Measurements from ENCODE around the gene DIP2C.
"Not testable (repeated sequence)": the region's sequence is repeated elsewhere in the genome, so short reads cannot be mapped to it uniquely, and the experiment has no call there.

The DIP2C gene

GRCh38 chr10:287814-288213 is 401.7 kb downstream of the DIP2C start:
- DNase-seq = no peak

- DNase-seq = no peak
Observed at GRCh38 chr10:287026-287709, 402.3 kb downstream of the DIP2C start.

GRCh38 chr10:285216-285615 is 404.3 kb downstream of the DIP2C start:
- DNase-seq = no peak

GRCh38 chr10:283916-284356 is 405.5 kb downstream of the DIP2C start:
- peak; percentile 8 for DNase-seq

- DNase-seq = no peak
Observed at GRCh38 chr10:283140-283479, 406.4 kb downstream of the DIP2C start.

GRCh38 chr10:282294-283139 is 407.0 kb downstream of the DIP2C start:
- DNase-seq = no peak

GRCh38 chr10:279655-280054 is 409.8 kb downstream of the DIP2C start:
- DNase-seq = no peak

GRCh38 chr10:279232-279631 is 410.2 kb downstream of the DIP2C start:
- no peak for DNase-seq

GRCh38 chr10:278707-279106 is 410.8 kb downstream of the DIP2C start:
- no peak for DNase-seq

GRCh38 chr10:277963-278362 is 411.5 kb downstream of the DIP2C start:
- no peak for DNase-seq

GRCh38 chr10:275680-276079 is 413.8 kb downstream of the DIP2C start:
- DNase-seq = no peak

GRCh38 chr10:274866-275265 is 414.6 kb downstream of the DIP2C start:
- DNase-seq = no peak

- no peak for DNase-seq
Observed at GRCh38 chr10:273088-273487, 416.4 kb downstream of the DIP2C start.

- DNase-seq = no peak
Observed at GRCh38 chr10:271722-272121, 417.7 kb downstream of the DIP2C start.

- no peak for DNase-seq
Observed at GRCh38 chr10:271201-271600, 418.3 kb downstream of the DIP2C start.

- no peak for DNase-seq
Observed at GRCh38 chr10:269440-270074, 419.9 kb downstream of the DIP2C start.

- no peak for DNase-seq
Observed at GRCh38 chr10:267705-268104, 421.8 kb downstream of the DIP2C start.

GRCh38 chr10:266974-267425 is 422.5 kb downstream of the DIP2C start:
- DNase-seq = no peak

- DNase-seq = not testable (repeated sequence)
Observed at GRCh38 chr10:265816-266588, 423.5 kb downstream of the DIP2C start.

GRCh38 chr10:265074-265440 is 424.4 kb downstream of the DIP2C start:
- DNase-seq = not testable (repeated sequence)

GRCh38 chr10:264160-265073 is 425.1 kb downstream of the DIP2C start:
- DNase-seq = not testable (repeated sequence)

Data from suppressor macrophage treated with lipopolysaccharide for 4 hours (primary cell).